ENCODE data around the gene ZNG1F. TPM values are rescaled to one million over a fixed set of nuclear protein-coding genes. Genes with fewer than 3 reads are reported as not detected.
"Not testable (repeated sequence)": the region's sequence is repeated elsewhere in the genome, so short reads cannot be mapped to it uniquely, and the experiment has no call there.

ZNG1F gene
- total RNA-seq, 1 donor from 2014 or later: 5.6 TPM

DNA sequence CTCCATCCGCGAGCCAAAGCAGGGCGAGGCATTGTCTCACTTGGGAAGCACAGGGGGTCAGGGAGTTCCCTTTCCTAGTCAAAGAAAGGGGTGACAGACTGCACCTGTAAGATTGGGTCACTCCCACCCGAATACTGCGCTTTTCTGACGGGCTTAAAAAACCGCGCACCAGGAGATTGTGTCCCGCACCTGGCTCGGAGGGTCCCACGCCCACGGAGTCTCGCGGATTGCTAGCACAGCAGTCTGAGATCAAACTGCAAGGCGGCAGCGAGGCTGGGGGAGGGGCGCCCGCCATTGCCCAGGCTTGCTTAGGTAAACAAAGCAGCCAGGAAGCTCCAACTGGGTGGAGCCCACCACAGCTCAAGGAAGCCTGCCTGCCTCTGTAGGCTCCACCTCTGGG is 39.0 kb downstream of the ZNG1F start:
- H3K27ac ChIP-seq; DNase-seq; ATAC-seq; H3K27me3 ChIP-seq (ENCODE audit: low read depth); H3K9me3 ChIP-seq; H3K36me3 ChIP-seq; H3K4me3 ChIP-seq; intact Hi-C loops (cut with DNase I); H3K4me1 ChIP-seq: not testable (repeated sequence)

DNA sequence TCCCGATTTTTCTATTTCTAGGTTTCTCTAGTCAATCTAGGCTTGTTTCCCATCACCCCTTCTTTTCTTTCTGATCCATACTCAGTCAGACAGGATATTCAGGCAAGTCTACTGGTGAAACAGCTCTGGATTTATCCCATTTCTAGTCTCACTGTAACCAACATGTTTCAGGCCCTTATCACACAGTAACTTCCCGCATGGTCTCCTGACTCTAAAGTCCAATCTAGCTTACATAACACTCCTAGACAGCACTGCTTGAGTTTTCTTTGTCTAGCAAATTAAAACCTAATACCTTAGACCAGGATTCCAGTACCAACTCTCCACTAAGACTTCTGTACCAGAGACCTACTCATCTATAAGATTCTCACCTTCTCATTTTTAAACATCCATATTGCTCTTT is 47.2 kb downstream of the ZNG1F start:
- H3K36me3 ChIP-seq; intact Hi-C loops (cut with DNase I); H3K4me3 ChIP-seq; ATAC-seq; H3K27me3 ChIP-seq (ENCODE audit: low read depth); DNase-seq; H3K27ac ChIP-seq; H3K9me3 ChIP-seq; H3K4me1 ChIP-seq: not testable (repeated sequence)

DNA sequence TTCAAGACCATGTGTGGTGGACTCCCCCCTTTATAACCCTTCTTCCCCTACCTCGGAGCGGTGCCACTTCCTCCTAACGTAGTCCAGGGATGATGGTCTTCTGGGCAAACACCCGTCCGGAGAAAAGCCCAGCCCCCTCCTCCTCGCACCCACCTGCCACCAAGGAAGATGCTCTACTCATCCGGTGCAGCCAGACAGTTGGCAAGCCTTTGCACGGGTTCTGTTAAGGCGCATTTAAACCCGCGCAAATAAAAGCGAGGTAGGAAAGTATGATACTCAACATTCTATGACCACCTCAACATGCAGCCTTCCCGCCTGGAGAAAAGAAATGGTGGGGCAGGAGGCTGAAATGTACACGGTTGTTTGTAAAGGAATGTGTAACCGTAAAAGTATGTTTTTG is 60.5 kb downstream of the ZNG1F start, which contains the start of gene FOXD4L6:
FOXD4L6 (minus strand) TSS at position 101 of the 400 bp plus-strand sequence. CDS start 298 bp downstream, outside the sequence.
- intact Hi-C loops (cut with DNase I): not testable (repeated sequence)

DNA sequence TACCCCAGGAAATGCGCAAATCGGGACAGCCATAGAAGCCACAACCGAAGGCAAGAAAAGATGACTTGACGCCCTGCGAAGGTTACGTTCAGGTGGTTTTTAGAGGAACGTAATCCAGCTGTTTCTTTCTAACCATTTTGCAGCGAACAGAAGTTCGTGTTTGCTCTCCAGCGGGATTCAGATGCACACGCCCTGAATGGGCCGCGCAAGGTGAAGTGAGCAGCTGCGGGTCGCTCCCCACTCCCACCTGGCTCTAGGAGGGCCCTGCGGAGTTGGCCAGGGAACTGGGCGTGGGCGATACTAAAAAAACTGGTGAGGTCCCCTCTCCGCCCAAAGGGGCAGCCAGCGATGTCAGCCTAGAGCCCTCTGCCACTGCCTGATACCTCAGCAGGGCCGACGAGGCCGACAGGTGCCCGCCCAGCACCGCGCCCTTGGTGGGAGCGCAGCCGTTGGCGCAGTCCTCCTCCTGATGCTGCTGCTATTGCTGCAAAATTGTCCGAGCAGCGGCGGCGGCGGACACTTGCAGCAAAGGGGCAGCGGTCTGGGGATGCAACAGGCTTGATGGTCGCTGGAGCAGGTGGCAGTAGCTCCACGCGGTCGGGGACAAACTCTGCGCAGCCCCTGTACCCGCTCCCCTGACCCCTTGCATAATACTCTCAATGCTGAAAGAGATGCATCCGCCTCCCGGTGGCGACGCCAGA is 62.2 kb downstream of the ZNG1F start:
- not testable (repeated sequence) for ATAC-seq, H3K27ac ChIP-seq, DNase-seq

More for the DNA sequence above, 60.5 kb downstream of the ZNG1F start, which contains the start of gene FOXD4L6:
- not testable (repeated sequence) for H3K4me3 ChIP-seq; H3K36me3 ChIP-seq; H3K27ac ChIP-seq; DNase-seq; H3K27me3 ChIP-seq (ENCODE audit: low read depth); ATAC-seq; H3K4me1 ChIP-seq; H3K9me3 ChIP-seq

DNA sequence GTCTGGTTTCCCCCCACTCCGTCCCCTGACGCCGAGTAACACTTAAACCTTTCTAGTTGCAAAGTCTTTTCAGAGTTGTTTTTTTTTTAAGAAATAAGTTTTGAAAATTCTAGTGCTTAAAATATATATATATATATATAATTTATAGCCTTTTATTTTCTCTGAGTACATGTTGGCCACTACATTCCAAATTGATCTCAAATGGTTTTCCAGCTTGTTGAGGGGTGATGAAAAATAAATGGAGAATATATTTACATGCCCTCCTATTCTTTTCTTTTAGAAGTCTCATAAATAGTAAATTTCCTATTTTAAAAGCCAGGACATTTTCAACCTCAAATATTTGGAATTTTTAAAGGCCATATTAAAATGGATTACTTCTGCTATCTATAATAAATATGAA is 63.2 kb downstream of the ZNG1F start:
- H3K27ac ChIP-seq; H3K36me3 ChIP-seq; H3K4me1 ChIP-seq; H3K9me3 ChIP-seq; H3K27me3 ChIP-seq (ENCODE audit: low read depth); intact Hi-C loops (cut with DNase I); ATAC-seq; DNase-seq; H3K4me3 ChIP-seq: not testable (repeated sequence)

More for the DNA sequence above, 62.2 kb downstream of the ZNG1F start:
- H3K36me3 ChIP-seq; intact Hi-C loops (cut with DNase I); H3K4me1 ChIP-seq; H3K27me3 ChIP-seq (ENCODE audit: low read depth); H3K4me3 ChIP-seq; H3K9me3 ChIP-seq: not testable (repeated sequence)

DNA sequence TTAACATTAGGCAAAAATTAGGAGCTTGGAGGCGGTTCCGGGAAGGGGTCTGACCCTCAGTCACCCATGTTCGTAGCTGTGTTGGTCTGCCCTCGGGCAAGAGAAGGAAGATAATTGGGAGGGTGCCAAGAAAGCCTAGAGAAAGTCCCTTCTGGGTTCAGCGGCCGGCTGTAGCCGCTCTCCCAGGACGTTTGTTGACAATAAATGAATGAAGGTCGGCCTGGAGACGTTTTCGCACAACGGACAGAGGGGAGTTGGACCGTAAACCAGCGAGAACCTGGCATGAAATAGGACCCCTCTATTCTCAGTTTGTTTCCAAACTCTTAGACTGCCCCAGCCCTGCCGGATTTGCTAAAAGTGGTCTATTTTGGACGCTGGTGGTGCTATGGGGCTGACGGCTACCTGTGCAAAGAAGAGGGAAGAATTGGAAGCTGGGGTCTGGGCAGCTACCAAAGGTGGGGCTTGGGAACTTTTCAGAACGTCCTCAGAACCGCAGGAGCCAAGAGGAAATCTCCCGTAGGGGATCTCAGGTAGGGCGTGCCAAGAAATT is 63.9 kb downstream of the ZNG1F start:
- H3K36me3 ChIP-seq; H3K4me3 ChIP-seq; DNase-seq; H3K4me1 ChIP-seq; intact Hi-C loops (cut with DNase I); H3K27me3 ChIP-seq (ENCODE audit: low read depth); H3K9me3 ChIP-seq; H3K27ac ChIP-seq: not testable (repeated sequence)
- ATAC-seq: peak; percentile 27 to 47

DNA sequence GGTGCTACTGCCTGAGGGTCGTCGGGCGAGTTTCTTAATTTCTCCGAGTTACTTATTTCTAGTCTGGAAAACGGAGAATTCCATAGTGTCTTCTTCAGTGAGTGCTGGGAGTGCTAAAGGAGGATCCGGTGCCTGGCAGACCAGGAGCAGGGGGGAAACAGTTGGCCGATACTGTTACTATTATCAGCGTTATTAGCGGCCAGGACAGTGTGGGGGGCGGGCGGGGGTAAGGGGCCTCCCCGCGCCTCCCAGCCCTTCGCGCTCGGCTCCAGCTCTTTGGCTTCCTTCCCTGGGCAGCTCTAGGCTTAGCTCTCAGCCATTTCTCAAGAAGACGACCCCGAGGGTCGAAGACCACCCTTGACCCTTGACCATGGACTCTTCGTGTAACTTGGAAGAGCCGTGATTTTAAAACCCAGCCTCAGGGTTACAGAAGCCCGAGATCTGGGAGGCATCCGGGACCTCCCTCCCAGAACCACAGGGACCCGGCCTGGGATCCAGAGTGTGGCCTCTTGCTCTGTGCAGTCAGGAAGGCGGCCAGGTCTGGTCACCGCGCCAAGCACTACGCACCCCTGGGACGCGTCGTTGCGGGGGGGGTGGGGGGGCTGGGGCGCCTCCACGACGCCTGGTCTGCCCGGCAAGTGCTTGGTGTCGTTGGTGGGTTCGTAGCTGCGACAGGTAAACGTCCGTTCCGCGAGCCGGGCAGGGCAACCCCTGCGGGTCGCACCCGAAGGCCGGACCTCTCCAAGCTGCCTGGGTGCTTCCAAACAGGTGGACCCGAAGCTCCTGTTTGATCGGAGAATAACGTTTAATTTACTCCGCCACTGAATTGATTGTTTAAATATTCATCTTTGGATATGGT is 64.6 kb downstream of the ZNG1F start:
- intact Hi-C loops (cut with DNase I); H3K4me3 ChIP-seq: not testable (repeated sequence)

DNA sequence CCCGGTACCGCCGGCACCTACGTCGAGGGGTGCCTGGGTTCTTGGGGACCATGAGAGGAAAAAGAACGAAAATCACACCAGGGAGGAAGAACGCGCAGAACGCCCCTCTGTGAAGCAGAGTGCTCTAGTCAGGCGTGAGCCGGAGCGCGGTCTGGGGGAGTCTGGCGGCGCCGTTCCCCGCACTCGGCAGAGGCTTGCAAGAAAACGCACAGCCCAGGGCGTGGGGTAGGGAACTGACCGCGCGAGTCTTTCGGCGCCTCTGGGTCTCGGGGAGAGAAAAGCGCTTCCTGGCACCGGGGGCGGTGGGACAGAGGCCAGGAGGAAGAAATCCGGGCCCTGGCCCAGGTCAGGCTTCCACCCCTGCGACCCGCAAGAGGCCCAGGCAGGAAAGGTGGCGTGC is 65.3 kb downstream of the ZNG1F start:
- intact Hi-C loops (cut with DNase I); H3K4me3 ChIP-seq; DNase-seq; H3K9me3 ChIP-seq; H3K36me3 ChIP-seq; H3K27me3 ChIP-seq (ENCODE audit: low read depth); H3K4me1 ChIP-seq; H3K27ac ChIP-seq: not testable (repeated sequence)
- ATAC-seq: peak; percentile 43 to 61

More for the DNA sequence above, 64.6 kb downstream of the ZNG1F start:
- not testable (repeated sequence) for H3K4me1 ChIP-seq; H3K27ac ChIP-seq; H3K27me3 ChIP-seq (ENCODE audit: low read depth); DNase-seq; H3K9me3 ChIP-seq; H3K36me3 ChIP-seq
- peak; percentile 50 to 68 for ATAC-seq

DNA sequence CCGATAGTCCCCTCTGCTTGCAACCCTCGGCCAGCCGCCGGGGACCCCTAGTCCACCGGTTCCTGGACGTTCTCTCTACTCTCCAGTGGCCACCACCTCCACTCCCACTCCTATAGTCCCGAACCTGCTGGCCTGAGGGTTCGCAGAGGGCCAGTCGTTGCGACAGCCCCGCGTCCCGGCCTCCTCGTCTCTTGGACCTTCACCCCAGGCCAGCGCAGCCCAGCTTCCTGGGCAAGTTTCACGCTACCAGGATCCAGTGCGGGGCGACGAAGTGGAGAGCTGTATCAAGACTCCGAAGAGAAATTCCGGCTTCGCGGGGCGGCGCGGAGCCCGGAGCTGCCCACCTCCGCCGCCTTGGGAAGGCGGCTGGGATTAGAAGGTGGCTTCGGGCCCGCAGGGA is 65.7 kb downstream of the ZNG1F start:
- DNase-seq; H3K9me3 ChIP-seq; H3K4me3 ChIP-seq; intact Hi-C loops (cut with DNase I); H3K4me1 ChIP-seq; H3K27ac ChIP-seq; H3K27me3 ChIP-seq (ENCODE audit: low read depth); H3K36me3 ChIP-seq: not testable (repeated sequence)
- ATAC-seq: peak; percentile 17 to 24

DNA sequence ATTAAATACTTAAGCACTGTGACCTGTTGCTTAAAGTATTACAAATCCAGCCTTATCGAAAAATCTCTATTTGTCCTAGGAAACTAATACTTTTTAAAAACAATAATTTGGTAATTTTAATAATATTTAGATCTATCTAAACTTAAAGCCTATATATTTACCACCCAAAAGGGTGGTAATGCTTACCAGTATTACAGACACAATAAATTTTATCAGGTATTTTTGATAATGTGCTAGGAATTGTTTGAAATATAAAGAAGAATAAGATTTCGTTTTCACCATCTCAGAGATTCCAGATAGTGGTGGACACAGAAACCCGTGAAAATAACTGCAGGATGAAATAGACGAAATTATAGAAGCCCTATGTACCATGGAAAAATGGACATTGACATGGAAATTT is 68.4 kb downstream of the ZNG1F start:
- ATAC-seq; H3K36me3 ChIP-seq; H3K4me3 ChIP-seq; DNase-seq; intact Hi-C loops (cut with DNase I); H3K27me3 ChIP-seq (ENCODE audit: low read depth); H3K9me3 ChIP-seq; H3K27ac ChIP-seq; H3K4me1 ChIP-seq: not testable (repeated sequence)

DNA sequence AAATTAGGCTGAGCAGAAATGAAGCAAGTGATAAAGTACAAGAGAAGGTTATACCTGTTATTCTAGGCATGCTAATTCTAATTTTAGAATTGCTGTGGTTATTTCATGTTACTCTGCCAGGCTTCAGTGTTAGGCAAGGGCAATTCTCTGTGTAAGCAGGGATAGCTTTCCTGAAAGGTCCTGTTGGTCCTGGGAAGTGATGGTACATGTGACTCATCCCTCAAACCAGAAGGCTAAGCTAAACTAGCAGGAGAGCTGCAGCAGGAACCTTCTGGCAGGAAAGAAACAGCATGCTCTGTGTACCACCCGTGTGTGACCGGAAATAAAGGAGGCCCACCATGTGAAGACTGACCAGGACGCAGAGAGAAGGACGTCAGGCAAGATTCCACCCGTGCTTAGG is 69.4 kb downstream of the ZNG1F start:
- H3K27me3 ChIP-seq (ENCODE audit: low read depth); intact Hi-C loops (cut with DNase I); H3K4me1 ChIP-seq; H3K4me3 ChIP-seq; H3K36me3 ChIP-seq; DNase-seq; H3K9me3 ChIP-seq; H3K27ac ChIP-seq: not testable (repeated sequence)
- peak in 1 of 2 donors; percentile 12 for ATAC-seq

DNA sequence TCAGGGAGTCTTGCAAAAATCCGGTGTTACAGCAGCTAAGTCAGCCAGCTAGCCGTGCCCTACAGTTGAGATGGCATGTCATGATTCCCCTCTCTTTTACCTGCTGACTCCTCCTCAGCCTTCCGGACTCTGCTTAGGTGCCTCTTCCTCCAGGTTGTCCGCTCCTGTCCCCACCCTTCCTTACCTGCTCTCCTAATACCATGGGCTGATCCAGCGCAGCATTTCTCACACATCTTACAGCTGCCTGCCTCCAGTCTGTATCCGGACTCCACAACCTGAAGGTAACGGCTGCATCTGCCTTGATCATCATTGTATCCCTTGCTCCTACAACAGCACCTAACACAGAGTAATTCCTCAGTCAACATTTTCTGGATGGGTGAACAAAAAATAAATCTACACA is 69.8 kb downstream of the ZNG1F start:
- peak; percentile 60 to 64 for ATAC-seq
- intact Hi-C loops (cut with DNase I); H3K27me3 ChIP-seq (ENCODE audit: low read depth): not testable (repeated sequence)

DNA sequence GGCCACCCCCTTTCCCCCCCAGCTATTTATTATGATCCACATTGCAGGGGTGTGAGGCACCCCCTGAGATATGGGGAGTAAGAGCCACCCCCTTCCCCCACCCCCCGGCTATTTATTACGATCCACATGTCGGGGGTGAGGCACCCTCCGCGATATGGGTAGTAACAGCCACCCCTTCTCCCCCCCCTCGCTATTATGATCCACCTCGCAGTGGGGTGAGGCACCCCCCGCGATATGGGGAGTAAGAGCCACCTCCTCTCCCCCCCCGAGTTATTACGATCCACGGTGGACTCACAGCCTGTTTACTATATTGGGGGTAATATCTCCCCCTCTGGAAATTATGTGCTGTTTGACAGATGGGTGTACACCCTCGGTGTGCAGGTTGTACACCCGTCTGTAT is 75.8 kb downstream of the ZNG1F start:
- intact Hi-C loops (cut with DNase I); H3K4me1 ChIP-seq; H3K4me3 ChIP-seq; H3K27ac ChIP-seq; DNase-seq; H3K36me3 ChIP-seq; H3K27me3 ChIP-seq (ENCODE audit: low read depth); H3K9me3 ChIP-seq: not testable (repeated sequence)
- ATAC-seq: peak in 1 of 2 donors; percentile 23

More for the DNA sequence above, 69.8 kb downstream of the ZNG1F start:
- not testable (repeated sequence) for H3K9me3 ChIP-seq, H3K27ac ChIP-seq, H3K4me1 ChIP-seq, H3K4me3 ChIP-seq, H3K36me3 ChIP-seq
- peak; percentile 14 for DNase-seq
